GM19397 (cell line): ENCODE data around the gene PIM3.
A peak's percentile ranks its signal among the peaks of the same experiment; 100 is the strongest.

Experiments used
- ATAC-seq: cut with Tn5 transposase; IDR thresholded peaks from one replicate; pipeline ENCODE4 v1.9.1; 2021; ENCODE audit warnings: mild to moderate bottlenecking, moderate library complexity; ENCODE audit not compliant: unreplicated experiment

PIM3 gene

GRCh38 chr22:49960159-49961004 is at the start of gene PIM3:
Gene PIM3, plus strand, starts transcription at chr22:49960772. Its CDS starts 176 bp downstream, at chr22:49960948.
- ATAC-seq: peak; percentile 61

DNA sequence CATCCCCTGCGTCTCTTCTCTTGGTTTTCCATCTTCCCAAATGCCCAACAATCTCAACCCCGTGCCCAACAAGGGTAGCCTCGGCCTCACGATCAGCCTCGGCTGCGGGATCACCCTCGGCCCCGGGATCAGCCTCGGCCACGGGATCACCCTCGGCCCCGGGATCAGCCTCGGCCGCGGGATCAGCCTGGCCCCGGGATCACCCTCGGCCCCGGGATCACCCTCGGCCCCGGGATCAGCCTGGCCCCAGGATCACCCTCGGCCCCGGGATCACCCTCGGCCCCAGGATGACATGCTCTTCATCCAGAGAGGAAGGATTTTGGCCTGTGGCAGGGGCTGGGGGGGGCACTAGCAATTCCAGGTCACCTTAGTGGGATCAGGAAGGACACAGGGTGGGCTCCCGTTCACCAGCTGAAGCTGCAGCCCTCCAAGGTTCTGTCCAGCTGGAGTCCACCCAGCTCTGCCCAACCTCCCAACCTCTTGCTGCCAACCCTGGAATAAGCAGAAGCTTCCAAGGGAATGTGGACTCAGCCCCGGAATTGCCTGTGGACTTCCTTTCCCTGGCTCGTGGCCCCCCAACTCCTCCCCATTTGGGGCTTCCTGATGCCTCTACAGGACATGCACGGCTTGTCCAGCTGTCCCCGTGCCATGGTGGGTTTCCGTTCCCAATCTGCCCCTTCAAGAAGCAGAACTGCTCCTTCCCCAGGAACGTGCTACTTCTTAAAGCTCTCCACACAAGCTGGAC is 48.5 kb upstream of the PIM3 start:
- no peak for ATAC-seq

DNA sequence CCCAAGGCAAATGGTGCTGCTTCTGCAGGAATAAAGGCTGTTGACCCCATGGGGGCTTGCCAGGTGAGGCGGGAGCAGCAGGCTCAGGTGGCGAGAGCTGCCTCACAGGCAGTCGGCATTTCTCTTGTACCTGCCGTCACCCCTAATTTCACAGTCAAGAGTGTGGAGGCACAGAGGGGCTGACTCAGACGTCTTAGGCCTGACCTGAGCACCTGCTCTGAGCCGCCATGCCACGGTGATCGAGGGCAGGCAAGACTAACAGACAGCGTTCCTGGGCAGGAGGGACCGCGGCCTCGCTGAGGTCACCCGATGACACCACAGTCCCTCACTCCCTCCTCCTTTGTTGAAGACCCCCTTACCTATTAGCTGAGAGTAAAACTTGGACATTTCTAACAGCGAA is 47.5 kb upstream of the PIM3 start:
- no peak for ATAC-seq

GRCh38 chr22:49913446-49913845 is 47.1 kb upstream of the PIM3 start:
- ATAC-seq: no peak

DNA sequence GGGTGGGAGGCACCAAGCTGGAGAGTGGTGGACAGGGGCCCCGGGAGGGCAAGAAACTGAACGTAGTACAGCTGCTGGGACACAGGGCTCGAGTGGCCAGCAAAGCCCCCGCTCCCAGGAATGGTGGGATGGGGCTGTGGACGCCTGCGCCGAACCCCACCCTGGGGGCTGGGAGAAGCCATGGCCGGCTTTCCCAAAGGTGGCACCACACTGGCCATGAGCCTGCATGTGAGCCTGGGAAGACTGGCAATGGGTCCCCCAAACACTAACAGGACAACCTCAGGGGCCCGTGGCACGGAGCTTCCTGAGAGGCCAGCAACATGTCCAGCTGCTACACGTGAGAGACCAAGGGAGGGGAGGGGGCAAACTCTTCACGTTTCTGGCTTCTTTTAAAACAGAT is 46.3 kb upstream of the PIM3 start:
- ATAC-seq: no peak

DNA sequence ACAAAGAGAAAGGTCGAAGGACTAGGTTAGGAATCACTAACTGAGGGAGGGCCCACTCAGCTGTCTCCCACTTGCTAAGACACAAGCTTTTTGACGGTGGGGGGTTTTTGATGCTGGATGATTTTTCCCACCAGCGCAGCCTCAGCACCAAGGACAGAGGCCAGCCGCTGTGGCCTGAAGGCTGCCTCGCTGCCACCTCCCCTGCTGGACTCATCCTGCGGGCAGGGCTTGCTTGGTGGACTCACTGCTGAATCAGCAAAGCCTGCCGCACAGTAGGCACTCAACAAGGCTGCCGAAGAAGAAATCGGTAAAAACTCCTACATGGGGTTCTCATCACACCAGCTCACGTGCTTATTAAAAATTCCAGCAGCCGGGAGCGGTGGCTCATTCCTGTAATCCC is 45.0 kb upstream of the PIM3 start:
- ATAC-seq: no peak

GRCh38 chr22:49916831-49917230 is 43.7 kb upstream of the PIM3 start:
- no peak for ATAC-seq

GRCh38 chr22:49917974-49918910 is 42.3 kb upstream of the PIM3 start, which contains the start of the genes ALG12 and CRELD2:
Gene ALG12, minus strand, starts transcription at chr22:49918438. Its CDS starts 4,673 bp downstream, at chr22:49913765.
Gene CRELD2, plus strand, starts transcription at chr22:49918634. Its CDS starts 136 bp downstream, at chr22:49918770.
- ATAC-seq: peak; percentile 94

GRCh38 chr22:49918911-49919881 is 41.4 kb upstream of the PIM3 start:
- no peak for ATAC-seq

DNA sequence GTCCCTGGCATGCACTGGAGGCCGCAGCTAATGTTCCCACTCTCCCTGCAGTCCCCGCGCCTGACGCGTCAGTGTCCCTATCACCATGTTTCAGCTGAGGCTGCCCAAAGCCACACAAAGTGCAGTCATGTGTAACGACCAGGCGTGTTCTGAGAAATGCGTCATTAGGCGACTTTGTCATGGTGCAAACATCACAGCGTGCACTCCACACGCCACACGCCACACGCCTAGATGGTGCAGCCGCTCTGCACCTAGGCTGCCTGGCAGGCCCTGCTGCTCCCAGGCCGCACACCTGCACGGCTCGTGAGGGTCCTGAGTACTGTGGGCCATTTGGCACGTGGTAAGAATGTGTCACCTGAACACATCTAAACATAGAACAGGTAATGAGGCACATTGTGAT is 39.7 kb upstream of the PIM3 start:
- ATAC-seq: no peak

GRCh38 chr22:49921508-49922278 is 38.9 kb upstream of the PIM3 start:
- ATAC-seq: no peak

GRCh38 chr22:49922484-49922883 is 38.1 kb upstream of the PIM3 start:
- ATAC-seq: no peak

DNA sequence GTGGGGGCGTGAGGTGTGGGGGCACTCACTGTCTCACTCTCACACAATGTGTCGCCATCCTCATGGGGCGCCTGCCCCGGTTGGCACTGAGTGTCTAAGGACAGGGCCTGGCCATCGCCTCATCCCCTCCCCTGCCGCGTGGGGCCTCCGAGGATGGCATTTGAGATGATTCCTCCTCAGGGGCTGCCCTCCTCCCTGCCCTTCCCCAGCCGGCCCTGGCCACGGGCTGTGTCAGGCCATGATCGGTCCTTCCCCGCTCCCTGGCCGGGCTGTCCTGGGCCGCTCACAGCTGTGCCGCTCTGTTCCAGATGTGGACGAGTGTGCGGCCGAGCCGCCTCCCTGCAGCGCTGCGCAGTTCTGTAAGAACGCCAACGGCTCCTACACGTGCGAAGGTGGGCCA is 37.6 kb upstream of the PIM3 start:
- ATAC-seq: no peak

GRCh38 chr22:49923445-49923844 is 37.1 kb upstream of the PIM3 start:
- ATAC-seq: no peak

DNA sequence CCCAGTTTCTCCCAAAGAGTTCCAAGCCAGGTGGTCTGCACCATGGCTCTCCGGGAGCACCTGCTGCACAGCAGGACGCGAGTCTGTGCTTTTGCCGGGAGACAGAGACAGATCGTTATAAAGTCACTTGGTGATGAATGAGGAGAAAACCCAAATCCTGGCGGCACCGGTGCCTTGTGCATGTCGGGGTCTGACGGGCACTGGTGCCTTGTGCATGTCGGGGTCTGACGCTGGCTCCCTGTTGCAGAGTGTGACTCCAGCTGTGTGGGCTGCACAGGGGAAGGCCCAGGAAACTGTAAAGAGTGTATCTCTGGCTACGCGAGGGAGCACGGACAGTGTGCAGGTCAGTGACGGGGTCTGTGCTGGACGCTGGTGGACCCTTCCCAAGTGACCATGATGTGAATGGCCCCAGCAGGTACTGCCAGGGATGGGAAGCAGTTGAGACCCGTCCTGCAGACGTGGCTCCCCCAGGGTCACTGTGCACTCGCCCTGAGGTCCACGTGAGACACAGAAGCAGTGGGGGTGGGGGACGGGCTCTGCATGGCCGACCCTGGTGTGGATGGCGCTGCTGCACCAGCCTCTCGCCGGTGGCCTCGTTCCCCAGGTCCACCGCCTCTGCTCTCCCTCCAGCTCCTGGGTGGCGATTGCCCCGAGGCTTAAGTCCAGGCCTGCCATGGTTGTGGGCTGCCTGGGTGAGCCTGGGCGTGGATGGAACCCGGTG is 36.3 kb upstream of the PIM3 start:
- no peak for ATAC-seq

GRCh38 chr22:49925525-49926128 is 34.9 kb upstream of the PIM3 start:
- ATAC-seq: no peak

DNA sequence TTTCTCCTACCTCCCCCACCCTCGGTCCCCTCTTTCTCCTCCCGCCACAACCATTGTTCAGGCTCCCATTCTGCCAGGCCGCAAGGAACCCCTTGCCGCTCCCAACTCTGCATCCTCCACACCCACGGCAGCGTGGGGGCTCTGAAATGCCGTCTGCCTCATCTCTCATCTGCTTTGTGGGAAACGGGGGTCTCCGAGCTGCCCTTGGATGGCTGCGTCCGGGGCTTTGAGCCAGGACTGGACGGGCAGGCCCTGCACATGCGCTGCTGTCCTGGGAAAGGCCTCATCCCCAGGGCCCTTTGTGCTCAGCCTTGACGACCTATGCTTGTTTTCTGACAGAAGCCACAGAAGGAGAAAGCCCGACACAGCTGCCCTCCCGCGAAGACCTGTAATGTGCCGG is 33.7 kb upstream of the PIM3 start:
- no peak for ATAC-seq
